ENCODE measurements around the gene ITGA2B. TPM values are rescaled to one million over a fixed set of nuclear protein-coding genes. Genes with fewer than 3 reads are reported as not detected.

The ITGA2B gene
- total RNA-seq, 3 donors from 2014 or later (not counting 1 experiment from before 2014, with no cell fraction given) = 8.8 to 32.9 (median 32.6) TPM

DNA sequence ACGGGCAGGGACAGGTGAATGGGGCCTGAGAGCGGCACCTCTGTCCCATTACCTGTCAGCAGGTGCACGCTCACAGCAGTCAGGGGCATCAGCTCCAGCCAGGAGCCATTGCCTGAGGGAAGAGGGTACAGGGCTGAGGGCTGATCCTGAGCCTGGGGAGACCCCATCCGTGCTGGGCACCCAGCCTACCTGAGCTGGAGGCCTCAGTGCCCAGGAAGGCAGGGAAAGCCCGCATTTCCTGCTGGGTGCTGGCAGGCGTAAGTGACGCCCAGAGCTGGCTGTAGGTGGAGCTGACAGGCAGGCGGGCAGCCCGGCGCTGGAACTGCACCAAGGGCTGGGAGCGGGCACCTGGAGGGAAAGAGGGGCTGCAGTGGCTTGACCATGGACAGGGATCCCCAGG, 33.2 kb downstream of the ITGA2B start:
- 84% methylated on average over 11 of the region's 11 CpGs for WGBS (ENCODE audit: insufficient coverage)
- Histone ChIP-seq H3K9me3 (ENCODE audit: control insufficient read depth, insufficient read depth, low read length) (no peaks in the 10 kb centered on the region), H3K27ac (ENCODE audit: low read length) (no peak overlapping the region), H3K36me3 (ENCODE audit: control insufficient read depth, insufficient read depth, low read length) (peaks cover 6% of the 10 kb centered on the region), H3K4me1 (ENCODE audit: control insufficient read depth, insufficient read depth, low read length) (peaks cover 7% of the 10 kb centered on the region), H3K4me3 (ENCODE audit: low read length) (no peak overlapping the region), H3K27me3 (ENCODE audit: control insufficient read depth, insufficient read depth, low read length) (no peaks in the 10 kb centered on the region)
- TF ChIP-seq, protein P1, sequence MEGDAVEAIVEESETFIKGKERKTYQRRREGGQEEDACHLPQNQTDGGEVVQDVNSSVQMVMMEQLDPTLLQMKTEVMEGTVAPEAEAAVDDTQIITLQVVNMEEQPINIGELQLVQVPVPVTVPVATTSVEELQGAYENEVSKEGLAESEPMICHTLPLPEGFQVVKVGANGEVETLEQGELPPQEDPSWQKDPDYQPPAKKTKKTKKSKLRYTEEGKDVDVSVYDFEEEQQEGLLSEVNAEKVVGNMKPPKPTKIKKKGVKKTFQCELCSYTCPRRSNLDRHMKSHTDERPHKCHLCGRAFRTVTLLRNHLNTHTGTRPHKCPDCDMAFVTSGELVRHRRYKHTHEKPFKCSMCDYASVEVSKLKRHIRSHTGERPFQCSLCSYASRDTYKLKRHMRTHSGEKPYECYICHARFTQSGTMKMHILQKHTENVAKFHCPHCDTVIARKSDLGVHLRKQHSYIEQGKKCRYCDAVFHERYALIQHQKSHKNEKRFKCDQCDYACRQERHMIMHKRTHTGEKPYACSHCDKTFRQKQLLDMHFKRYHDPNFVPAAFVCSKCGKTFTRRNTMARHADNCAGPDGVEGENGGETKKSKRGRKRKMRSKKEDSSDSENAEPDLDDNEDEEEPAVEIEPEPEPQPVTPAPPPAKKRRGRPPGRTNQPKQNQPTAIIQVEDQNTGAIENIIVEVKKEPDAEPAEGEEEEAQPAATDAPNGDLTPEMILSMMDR (IDR thresholded peaks at IDR 0.05) = no peak
- no peak overlapping the region for H3K4me3 Mint-ChIP-seq
- H3K36me3 Mint-ChIP-seq = no peaks in the 10 kb centered on the region
- intact Hi-C loops (cut with micrococcal nuclease) = no loop called here
- H3K27me3 Mint-ChIP-seq (ENCODE audit: low read depth in 2 of 2) = peaks cover 8 to 11% of the 10 kb centered on the region in 2 donors
- no peak for DNase-seq
- H3K27ac Mint-ChIP-seq = no peak overlapping the region
- ATAC-seq = no peak
- no peaks in the 10 kb centered on the region for H3K9me3 Mint-ChIP-seq
- H3K4me1 Mint-ChIP-seq = no peaks in the 10 kb centered on the region

- 88% methylated on average over 17 of the region's 17 CpGs for whole genome bisulfite sequencing (ENCODE audit: insufficient coverage)
- no peak overlapping the region for H3K4me3 ChIP-seq (ENCODE audit: low read length)
- no peaks in the 10 kb centered on the region for H3K9me3 ChIP-seq (ENCODE audit: control insufficient read depth, insufficient read depth, low read length)
- H3K27ac ChIP-seq (ENCODE audit: low read length) = no peak overlapping the region
- no peak overlapping the region for H3K27ac Mint-ChIP-seq
- H3K27me3 Mint-ChIP-seq (ENCODE audit: low read depth in 2 of 2) = peaks cover 7 to 11% of the 10 kb centered on the region in 2 donors
- TF ChIP-seq, protein P1 (IDR thresholded peaks at IDR 0.05) = no peak
- H3K4me1 ChIP-seq (ENCODE audit: control insufficient read depth, insufficient read depth, low read length) = peaks cover 7% of the 10 kb centered on the region
- DNase-seq = peak in 1 of 2 donors; percentile 6
- H3K4me3 Mint-ChIP-seq = no peak overlapping the region
- intact Hi-C loops (cut with micrococcal nuclease) = no loop called here
- no peaks in the 10 kb centered on the region for H3K9me3 Mint-ChIP-seq
- no peaks in the 10 kb centered on the region for H3K4me1 Mint-ChIP-seq
- no peaks in the 10 kb centered on the region for H3K27me3 ChIP-seq (ENCODE audit: control insufficient read depth, insufficient read depth, low read length)
- ATAC-seq = no peak
- H3K36me3 Mint-ChIP-seq = no peaks in the 10 kb centered on the region
- peaks cover 7% of the 10 kb centered on the region for H3K36me3 ChIP-seq (ENCODE audit: control insufficient read depth, insufficient read depth, low read length)
These were observed 33.8 kb downstream of the ITGA2B start for GRCh38 chr17:44355642-44356099.

GRCh38 chr17:44354582-44355561, 34.6 kb downstream of the ITGA2B start:
- peak; percentile 57 to 74 for DNase-seq
- intact Hi-C loops (cut with micrococcal nuclease) = no loop called here
- no peak overlapping the region for H3K4me3 ChIP-seq (ENCODE audit: low read length)
- H3K4me1 Mint-ChIP-seq = no peaks in the 10 kb centered on the region
- H3K4me3 Mint-ChIP-seq = peak overlapping the region; percentile 84
- 64% methylated on average over 75 of the region's 77 CpGs for WGBS (ENCODE audit: insufficient coverage)
- no peaks in the 10 kb centered on the region for H3K36me3 Mint-ChIP-seq
- peaks cover 0 to 7% of the 10 kb centered on the region in 2 donors for H3K27me3 Mint-ChIP-seq (ENCODE audit: low read depth in 2 of 2)
- peaks cover 7% of the 10 kb centered on the region for H3K36me3 ChIP-seq (ENCODE audit: control insufficient read depth, insufficient read depth, low read length)
- no peak overlapping the region for H3K27ac Mint-ChIP-seq
- peak; percentile 48 to 64 (median 50) for ATAC-seq
- no peaks in the 10 kb centered on the region for H3K9me3 ChIP-seq (ENCODE audit: control insufficient read depth, insufficient read depth, low read length)
- H3K9me3 Mint-ChIP-seq = no peaks in the 10 kb centered on the region
- TF ChIP-seq, protein P1 (IDR thresholded peaks at IDR 0.05) = peak; percentile 46
- H3K27ac ChIP-seq (ENCODE audit: low read length) = no peak overlapping the region
- H3K4me1 ChIP-seq (ENCODE audit: control insufficient read depth, insufficient read depth, low read length) = peaks cover 13% of the 10 kb centered on the region
- H3K27me3 ChIP-seq (ENCODE audit: control insufficient read depth, insufficient read depth, low read length) = no peaks in the 10 kb centered on the region

Data from natural killer cell (primary cell).